Activated CD4-positive, alpha-beta T cell treated with anti-CD3 and anti-CD28 coated beads, Interleukin-2, amount 10 ng/mL, durations not matched to agents 24 days and 14 days (primary cell): ENCODE measurements around the gene PARN. TPM values are rescaled to one million over a fixed set of nuclear protein-coding genes. Genes with fewer than 3 reads are reported as not detected.
"Not testable (repeated sequence)": the region's sequence is repeated elsewhere in the genome, so short reads cannot be mapped to it uniquely, and the experiment has no call there.

Experiments
- DNase-seq: peaks from one replicate; pipeline ENCODE4 v3.0.0; 2022
- H3K27ac Mint-ChIP-seq: one replicate; pipeline ENCODE4 v1.8.0; 2022; ENCODE audit warnings: mild to moderate bottlenecking, mixed read lengths
- H3K27me3 Mint-ChIP-seq: one replicate; pipeline ENCODE4 v1.8.0; 2022; ENCODE audit warnings: mixed read lengths
- H3K36me3 Mint-ChIP-seq: one replicate; pipeline ENCODE4 v1.8.0; 2022; ENCODE audit warnings: low read depth, mild to moderate bottlenecking, mixed read lengths
- H3K4me1 Mint-ChIP-seq: one replicate; pipeline ENCODE4 v1.8.0; 2021; ENCODE audit warnings: mixed read lengths
- H3K4me3 Mint-ChIP-seq: one replicate; pipeline ENCODE4 v1.8.0; 2022; ENCODE audit warnings: mild to moderate bottlenecking, moderate library complexity, mixed read lengths
- H3K9me3 Mint-ChIP-seq: one replicate; pipeline ENCODE4 v1.8.0; 2021; ENCODE audit warnings: mixed read lengths
- intact Hi-C: fragments of 100-400 bp; cut with micrococcal nuclease; formaldehyde crosslinking; loops from one replicate; pipeline ENCODE4 v1.15.1; 2023
- total RNA-seq: library from RNA; stranded (reverse); gene quantifications from 2 replicates; pipeline ENCODE4 v1.2.3, GENCODE V29; 2022

PARN gene
- total RNA-seq, 1 donor from 2014 or later: 58.6 TPM

DNA sequence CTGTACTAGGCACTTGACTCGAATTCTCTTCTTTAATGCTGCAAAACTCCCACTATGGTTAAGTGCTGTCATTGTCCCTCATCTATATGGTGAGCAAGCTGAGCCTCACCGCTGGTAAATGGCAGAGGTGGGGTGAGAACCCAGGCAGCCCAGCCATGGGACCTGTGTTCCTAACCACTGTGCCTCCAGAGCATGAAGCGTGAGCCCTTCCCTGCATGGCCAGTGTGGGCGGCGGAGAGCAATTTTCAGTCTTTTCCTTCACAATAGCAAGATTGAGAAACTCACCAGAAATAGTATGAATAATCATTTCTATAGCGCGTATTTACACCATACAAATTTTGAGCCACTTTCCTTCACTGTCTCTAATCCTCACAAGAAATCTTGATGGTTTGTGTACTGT is 11.9 kb upstream of the PARN start:
- no peak for DNase-seq
- Mint-ChIP-seq H3K27ac (no peak overlapping the region), H3K4me3 (no peak overlapping the region), H3K36me3 (peaks cover 34% of the 10 kb centered on the region), H3K27me3 (no peaks in the 10 kb centered on the region), H3K9me3 (no peaks in the 10 kb centered on the region), H3K4me1 (peaks cover 25% of the 10 kb centered on the region)
- intact Hi-C loops: no loop called here

DNA sequence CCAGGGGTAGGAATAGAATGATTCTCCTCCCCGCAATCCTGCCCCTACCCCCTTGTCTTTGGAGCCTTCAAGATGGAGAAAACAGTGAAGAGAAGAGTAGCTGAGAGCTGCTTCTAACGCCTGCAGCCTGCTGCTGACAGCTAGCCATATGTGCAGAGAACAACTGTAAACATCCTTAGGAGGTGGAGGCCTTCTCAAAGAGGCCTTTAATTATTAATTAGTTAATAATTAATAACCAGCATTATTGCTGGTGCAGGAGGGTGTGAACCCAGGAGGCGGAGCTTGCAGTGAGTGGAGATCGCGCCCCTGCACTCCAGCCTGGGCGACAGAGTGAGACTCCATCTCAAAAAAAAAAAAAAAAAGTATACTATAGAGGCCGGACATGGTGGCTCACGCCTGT is 11.1 kb upstream of the PARN start:
- DNase-seq: no peak
- H3K4me1 Mint-ChIP-seq: peaks cover 29% of the 10 kb centered on the region
- intact Hi-C loops: no loop called here
- H3K27me3 Mint-ChIP-seq: no peaks in the 10 kb centered on the region
- H3K4me3 Mint-ChIP-seq: no peak overlapping the region
- peaks cover 31% of the 10 kb centered on the region for H3K36me3 Mint-ChIP-seq
- H3K27ac Mint-ChIP-seq: no peak overlapping the region
- no peaks in the 10 kb centered on the region for H3K9me3 Mint-ChIP-seq

GRCh38 chr16:14640538-14640937 is 10.5 kb upstream of the PARN start:
- no peak for DNase-seq
- Mint-ChIP-seq H3K9me3 (no peaks in the 10 kb centered on the region), H3K27me3 (no peaks in the 10 kb centered on the region), H3K4me1 (peaks cover 32% of the 10 kb centered on the region), H3K4me3 (no peak overlapping the region), H3K27ac (no peak overlapping the region), H3K36me3 (peaks cover 31% of the 10 kb centered on the region)
- intact Hi-C loops: no loop called here

DNA sequence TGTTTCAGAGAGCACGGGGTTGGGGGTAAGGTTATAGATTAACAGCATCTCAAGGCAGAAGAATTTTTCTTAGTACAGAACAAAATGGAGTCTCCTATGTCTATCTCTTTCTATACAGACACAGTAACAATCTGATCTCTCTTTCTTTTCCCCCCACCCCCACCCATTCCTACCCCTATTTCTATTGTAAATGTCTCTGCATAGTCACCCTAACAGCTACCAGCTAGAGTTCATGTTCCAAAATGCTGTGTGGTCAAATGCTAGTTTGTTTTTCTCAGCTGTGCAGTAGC is 6.8 kb upstream of the PARN start:
- H3K27ac Mint-ChIP-seq, H3K9me3 Mint-ChIP-seq, intact Hi-C loops, DNase-seq, H3K4me3 Mint-ChIP-seq, H3K27me3 Mint-ChIP-seq: not testable (repeated sequence)
- Mint-ChIP-seq H3K36me3 (peaks cover 30% of the 10 kb centered on the region), H3K4me1 (peaks cover 48% of the 10 kb centered on the region)

DNA sequence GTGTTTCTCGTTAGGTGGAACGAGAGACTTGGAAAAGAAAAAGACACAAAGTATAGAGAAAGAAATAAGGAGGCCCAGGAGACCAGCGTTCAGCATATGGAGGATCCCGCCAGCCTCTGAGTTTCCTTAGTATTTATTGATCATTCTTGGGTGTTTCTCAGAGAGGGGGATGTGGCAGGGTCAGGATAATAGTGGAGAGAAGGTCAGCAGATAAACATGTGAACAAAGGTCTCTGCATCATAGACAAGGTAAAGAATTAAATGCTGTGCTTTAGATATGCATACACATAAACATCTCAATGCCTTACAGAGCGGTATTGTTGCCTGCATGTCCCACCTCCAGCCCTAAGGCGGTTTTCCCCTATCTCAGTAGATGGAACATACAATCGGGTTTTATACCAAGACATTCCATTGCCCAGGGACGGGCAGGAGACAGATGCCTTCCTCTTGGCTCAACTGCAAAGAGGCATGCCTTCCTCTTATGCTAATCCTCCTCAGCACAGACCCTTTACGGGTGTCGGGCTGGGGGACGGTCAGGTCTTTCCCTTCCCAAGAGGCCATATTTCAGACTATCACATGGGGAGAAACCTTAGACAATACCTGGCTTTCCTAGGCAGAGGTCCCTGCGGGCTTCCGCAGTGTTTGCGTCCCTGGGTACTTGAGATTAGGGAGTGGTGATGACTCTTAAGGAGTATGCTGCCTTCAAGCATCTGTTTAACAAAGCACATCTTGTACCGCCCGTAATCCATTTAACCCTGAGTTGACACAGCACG is 6.3 kb upstream of the PARN start:
- peaks cover 29% of the 10 kb centered on the region for H3K36me3 Mint-ChIP-seq
- H3K9me3 Mint-ChIP-seq, H3K27ac Mint-ChIP-seq, H3K4me3 Mint-ChIP-seq, H3K27me3 Mint-ChIP-seq, intact Hi-C loops, DNase-seq: not testable (repeated sequence)
- peaks cover 49% of the 10 kb centered on the region for H3K4me1 Mint-ChIP-seq

DNA sequence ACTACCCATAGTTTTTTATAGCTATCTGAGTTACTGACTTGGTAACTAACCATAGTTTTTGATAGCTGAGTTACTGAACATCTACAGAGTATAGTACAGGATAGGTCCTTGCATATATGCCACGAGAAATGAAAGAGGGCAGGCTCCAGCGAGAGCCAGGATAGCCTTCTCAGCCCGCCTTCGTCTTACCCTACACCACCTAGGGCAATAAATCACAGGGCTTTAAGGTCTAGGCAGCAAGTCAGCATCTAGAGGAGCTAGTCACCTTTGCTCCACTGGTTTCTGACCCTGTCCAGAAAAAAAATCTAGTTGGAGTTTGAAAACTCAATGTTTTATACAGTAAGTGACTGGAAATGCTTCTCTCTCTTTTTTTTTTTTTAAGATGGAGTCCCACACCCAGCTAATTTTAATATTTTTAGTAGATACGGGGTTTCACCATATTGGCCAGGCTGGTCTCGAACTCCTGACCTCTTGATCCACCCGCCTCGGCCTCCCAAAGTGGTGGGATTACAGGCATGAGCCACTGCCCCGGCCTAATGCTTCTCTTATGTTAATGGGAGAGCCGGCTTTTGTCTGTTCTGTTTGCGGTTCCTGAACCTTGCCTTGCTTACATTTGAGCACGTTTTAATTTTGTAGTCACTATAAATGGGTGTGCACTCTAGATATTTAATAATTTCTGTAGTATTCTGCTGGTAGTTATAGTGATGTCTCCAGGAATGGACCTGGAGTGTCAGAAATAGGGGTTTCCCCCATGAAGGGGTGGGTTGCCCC is 5.5 kb upstream of the PARN start:
- Mint-ChIP-seq H3K4me1 (peaks cover 45% of the 10 kb centered on the region), H3K4me3 (no peak overlapping the region)

GRCh38 chr16:14634389-14634725 is 4.3 kb upstream of the PARN start:
- H3K4me1 Mint-ChIP-seq: peaks cover 39% of the 10 kb centered on the region
- H3K27me3 Mint-ChIP-seq: no peaks in the 10 kb centered on the region
- intact Hi-C loops: loop anchor here (5.0 kb wide), 2 partner anchors 712 to 1008 kb away; partner anchors contain the start of genes ERCC4 and MARF1
- H3K4me3 Mint-ChIP-seq: peak overlapping the region; percentile 100
- peak overlapping the region; percentile 100 for H3K27ac Mint-ChIP-seq
- peaks cover 3% of the 10 kb centered on the region for H3K9me3 Mint-ChIP-seq
- peaks cover 18% of the 10 kb centered on the region for H3K36me3 Mint-ChIP-seq
- no peak for DNase-seq

More for the DNA sequence above, 5.5 kb upstream of the PARN start:
- intact Hi-C loops: no loop called here
- Mint-ChIP-seq H3K9me3 (no peaks in the 10 kb centered on the region), H3K27ac (no peak overlapping the region), H3K27me3 (no peaks in the 10 kb centered on the region), H3K36me3 (peaks cover 24% of the 10 kb centered on the region)
- no peak for DNase-seq

- Mint-ChIP-seq H3K27me3 (no peaks in the 10 kb centered on the region), H3K27ac (peak within 1 kb of the TSS; percentile 100), H3K4me3 (peak within 1 kb of the TSS; percentile 100), H3K4me1 (peaks cover 46% of the 10 kb centered on the region), H3K9me3 (peaks cover 3% of the 10 kb centered on the region), H3K36me3 (peaks cover 16% of the 10 kb centered on the region)
- intact Hi-C loops: loop anchor here (5.0 kb wide), 2 partner anchors 711 to 1009 kb away; partner anchors contain the start of genes ERCC4 and MARF1
- DNase-seq: peak; percentile 100
Measured at GRCh38 chr16:14632693-14633569, 2.9 kb upstream of the PARN start, which contains the start of gene BFAR. Gene BFAR (plus strand): TSS chr16:14632951. CDS start chr16:14644347, 11,396 bp downstream.

GRCh38 chr16:14630620-14631330 is 715 bp upstream of the PARN start:
- H3K4me3 Mint-ChIP-seq: peak overlapping the region; percentile 95
- intact Hi-C loops: loop anchor here (1.0 to 5.0 kb wide), 3 partner anchors 345 to 1012 kb away; partner anchors contain the start of genes ERCC4 and MARF1
- not testable (repeated sequence) for H3K9me3 Mint-ChIP-seq, DNase-seq, H3K27me3 Mint-ChIP-seq
- H3K4me1 Mint-ChIP-seq: peaks cover 42% of the 10 kb centered on the region
- H3K27ac Mint-ChIP-seq: peak overlapping the region; percentile 96
- H3K36me3 Mint-ChIP-seq: peaks cover 29% of the 10 kb centered on the region

DNA sequence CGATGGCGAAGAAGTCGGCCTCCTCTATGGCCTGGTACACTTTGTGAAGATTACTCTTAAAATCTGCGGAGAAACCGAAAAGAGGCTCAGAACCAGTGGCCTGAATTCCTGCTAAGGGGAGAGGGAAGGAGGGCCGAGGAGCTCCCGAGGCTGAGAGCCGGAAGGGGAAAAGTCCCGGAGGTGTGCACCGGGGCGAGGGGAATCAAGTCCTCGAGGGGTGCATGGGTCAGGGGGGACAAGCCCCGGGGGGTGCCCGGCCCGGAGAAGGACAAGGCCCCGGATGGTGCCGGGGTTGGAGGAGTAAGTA is 495 bp downstream of the PARN start:
- Mint-ChIP-seq H3K9me3 (peaks cover 3% of the 10 kb centered on the region), H3K36me3 (peaks cover 38% of the 10 kb centered on the region), H3K27ac (peak overlapping the region; percentile 96), H3K4me1 (peaks cover 39% of the 10 kb centered on the region), H3K27me3 (no peaks in the 10 kb centered on the region), H3K4me3 (peak overlapping the region; percentile 95)
- intact Hi-C loops: loop anchor here (2.0 kb wide), 1 partner anchor 329 kb away; no protein-coding TSS in a partner anchor
- no peak for DNase-seq

DNA sequence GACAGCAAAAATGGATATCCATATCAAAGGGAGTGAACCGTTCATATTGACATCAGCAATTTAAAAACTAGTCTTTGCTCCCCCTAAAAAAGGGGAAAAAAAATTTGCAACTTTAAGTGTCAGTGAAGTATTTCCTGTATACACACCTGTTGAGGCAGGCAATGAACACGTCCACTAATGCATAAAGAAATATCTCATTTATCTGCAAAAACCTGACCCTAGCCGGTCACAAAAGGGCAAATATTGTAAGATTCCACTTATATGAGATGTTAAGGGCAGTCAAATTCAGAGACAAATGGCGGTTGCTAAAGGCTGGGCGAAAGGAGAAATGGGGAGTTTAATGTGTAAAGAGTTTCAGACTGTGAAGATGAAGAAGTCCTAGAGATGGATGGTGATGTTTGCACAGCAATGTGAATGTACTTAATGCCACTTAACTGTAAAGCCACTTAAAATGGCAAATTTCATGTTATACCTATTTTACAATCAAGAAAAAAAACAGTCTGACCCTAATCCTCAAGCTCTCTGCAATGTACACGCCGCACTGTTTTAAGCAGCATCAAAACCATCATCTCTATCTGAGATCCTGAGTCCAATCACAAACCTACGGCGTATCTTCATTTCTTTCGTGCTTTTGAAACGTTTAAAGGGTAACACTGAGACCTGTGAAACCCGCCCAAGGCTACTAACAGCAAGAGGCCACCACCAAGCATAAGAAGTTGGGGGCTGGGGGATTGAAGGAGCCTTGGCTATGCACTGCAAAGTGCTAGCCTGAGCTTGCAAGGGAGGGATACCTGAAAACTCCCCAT is 1.1 kb downstream of the PARN start:
- Mint-ChIP-seq H3K4me3 (peak overlapping the region; percentile 95), H3K27ac (peak overlapping the region; percentile 96), H3K9me3 (peaks cover 3% of the 10 kb centered on the region), H3K36me3 (peaks cover 40% of the 10 kb centered on the region), H3K27me3 (no peaks in the 10 kb centered on the region), H3K4me1 (peaks cover 34% of the 10 kb centered on the region)
- intact Hi-C loops: loop anchor here (2.0 kb wide), 1 partner anchor 328 kb away; no protein-coding TSS in a partner anchor
- peak; percentile 58 for DNase-seq

DNA sequence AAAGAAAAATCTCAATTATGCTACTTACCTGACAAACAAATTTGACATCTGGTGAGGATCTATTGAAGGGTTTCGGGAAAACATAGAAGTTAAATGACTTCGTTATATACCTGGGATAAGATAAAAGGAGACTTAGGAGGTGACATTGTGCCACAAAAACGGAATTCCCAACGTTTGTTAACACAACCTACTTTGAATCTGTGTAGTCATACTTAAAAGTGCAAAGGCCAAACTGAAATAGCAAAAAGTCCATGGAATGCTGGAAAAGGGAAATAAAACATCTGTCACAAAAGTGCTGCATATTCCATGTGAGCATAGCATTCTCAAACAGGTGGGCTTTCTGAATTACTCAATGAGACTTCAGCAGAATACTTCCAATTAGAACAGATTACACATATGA is 3.0 kb downstream of the PARN start:
- peaks cover 43% of the 10 kb centered on the region for H3K36me3 Mint-ChIP-seq

More for the DNA sequence above, 3.0 kb downstream of the PARN start:
- Mint-ChIP-seq H3K9me3 (peaks cover 3% of the 10 kb centered on the region), H3K27ac (no peak overlapping the region), H3K4me3 (no peak overlapping the region), H3K27me3 (no peaks in the 10 kb centered on the region), H3K4me1 (peaks cover 30% of the 10 kb centered on the region)
- intact Hi-C loops: no loop called here
- DNase-seq: no peak
